Activated CD8-positive, alpha-beta memory T cell treated with anti-CD3 and anti-CD28 coated beads, Interleukin-2, amount 50 U/mL, for 24 hours (primary cell): Measurements from ENCODE around the gene TEX50.
"Not testable (repeated sequence)": the region's sequence is repeated elsewhere in the genome, so short reads cannot be mapped to it uniquely, and the experiment has no call there.

Source experiments
- DNase-seq: peaks from one replicate; pipeline ENCODE4 v3.0.0-alpha.2; 2020; ENCODE audit errors: extremely low read depth

TEX50 gene, protein sequence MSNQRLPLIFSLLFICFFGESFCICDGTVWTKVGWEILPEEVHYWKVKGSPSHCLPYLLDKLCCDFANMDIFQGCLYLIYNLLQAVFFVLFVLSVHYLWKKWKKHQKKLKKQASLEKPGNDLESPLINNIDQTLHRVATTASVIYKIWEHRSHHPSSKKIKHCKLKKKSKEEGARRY

DNA sequence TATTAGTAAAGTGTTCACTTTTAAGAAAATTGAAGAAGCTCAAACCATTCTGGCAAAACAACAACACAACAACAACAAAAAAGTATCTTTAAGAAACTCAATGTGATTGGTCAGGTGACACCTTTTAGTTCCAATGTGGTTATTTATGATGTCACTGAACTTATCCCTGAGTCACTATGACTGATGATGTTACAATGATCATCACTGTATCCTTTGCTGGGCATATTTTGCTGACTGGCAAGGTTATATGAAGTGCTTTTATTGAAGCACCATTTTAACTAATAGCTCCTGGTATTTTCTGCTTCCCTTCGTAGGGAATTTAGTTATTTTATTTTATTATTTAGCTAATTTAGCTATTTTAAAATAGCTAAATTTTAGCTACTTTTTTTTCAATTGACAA, at the start of gene TEX50:
TSS of gene TEX50 (plus strand) at position 223 of the 400 bp plus-strand sequence. CDS start 184 bp downstream, outside the sequence.
- DNase-seq: no peak

- no peak for DNase-seq
These were observed 44.6 kb upstream of the TEX50 start for GRCh38 chr1:173590557-173590956.

GRCh38 chr1:173591138-173591537, 44.0 kb upstream of the TEX50 start:
- not testable (repeated sequence) for DNase-seq

DNA sequence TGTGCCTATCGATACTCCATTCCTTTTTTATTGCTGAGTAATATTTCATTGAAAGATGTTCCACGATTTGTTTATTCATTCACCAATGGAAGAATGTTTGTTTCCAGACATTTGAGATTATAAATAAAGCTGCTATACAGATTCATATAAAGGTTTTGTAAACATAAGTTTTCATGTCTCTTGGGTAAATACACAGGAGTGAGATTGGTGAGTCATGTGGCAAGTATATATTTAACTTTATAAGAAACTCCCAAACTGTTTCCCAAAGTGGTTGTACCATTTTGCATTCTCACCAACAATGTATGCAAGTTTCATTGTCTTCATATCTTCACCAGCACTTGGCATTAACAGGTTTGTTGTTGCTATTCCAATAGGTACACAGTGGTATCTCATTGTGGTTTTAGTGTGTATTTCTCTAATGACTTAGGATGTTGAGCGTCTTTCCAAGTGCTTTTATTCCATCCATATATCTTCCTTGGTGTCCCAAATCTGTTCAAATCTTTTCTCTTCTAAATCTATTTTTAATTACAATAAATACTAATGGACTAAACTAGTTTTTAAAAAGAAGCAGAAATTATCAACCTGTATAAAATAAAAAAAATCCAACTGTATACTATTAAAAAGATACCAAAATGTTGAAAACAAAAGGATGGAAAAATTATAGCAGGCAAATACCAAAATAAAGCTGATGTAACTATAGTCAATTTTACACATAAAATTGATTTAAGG, 38.9 kb upstream of the TEX50 start:
- no peak for DNase-seq

- DNase-seq: no peak
These were observed 33.5 kb upstream of the TEX50 start for GRCh38 chr1:173601588-173601987.

- no peak for DNase-seq
These were observed 32.0 kb upstream of the TEX50 start, which contains the start of gene SLC9C2 for GRCh38 chr1:173603056-173603591. TSS of gene SLC9C2 (minus strand) at chr1:173603072. CDS start at chr1:173601776, 1,296 bp downstream.

GRCh38 chr1:173608503-173609216, 26.5 kb upstream of the TEX50 start:
- DNase-seq: no peak

DNA sequence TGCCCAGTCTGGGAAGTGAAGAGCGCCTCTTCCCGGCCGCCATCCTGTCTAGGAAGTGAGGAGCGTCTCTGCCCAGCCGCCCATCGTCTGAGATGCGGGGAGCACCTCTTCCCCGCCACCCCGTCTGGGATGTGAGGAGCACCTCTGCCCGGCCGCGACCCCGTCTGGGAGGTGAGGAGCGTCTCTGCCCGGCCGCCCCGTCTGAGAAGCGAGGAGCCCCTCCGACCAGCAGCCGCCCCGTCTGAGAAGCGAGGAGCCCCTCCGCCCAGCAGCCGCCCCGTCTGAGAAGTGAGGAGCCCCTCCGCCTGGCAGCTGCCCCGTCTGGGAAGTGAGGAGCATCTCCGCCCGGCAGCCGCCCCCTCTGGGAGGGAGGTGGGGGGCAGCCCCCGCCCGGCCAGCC, 22.1 kb upstream of the TEX50 start:
- not testable (repeated sequence) for DNase-seq

- no peak for DNase-seq
These were observed 18.3 kb upstream of the TEX50 start for GRCh38 chr1:173616859-173617258.

GRCh38 chr1:173627269-173627668, 7.9 kb upstream of the TEX50 start:
- DNase-seq: no peak

DNA sequence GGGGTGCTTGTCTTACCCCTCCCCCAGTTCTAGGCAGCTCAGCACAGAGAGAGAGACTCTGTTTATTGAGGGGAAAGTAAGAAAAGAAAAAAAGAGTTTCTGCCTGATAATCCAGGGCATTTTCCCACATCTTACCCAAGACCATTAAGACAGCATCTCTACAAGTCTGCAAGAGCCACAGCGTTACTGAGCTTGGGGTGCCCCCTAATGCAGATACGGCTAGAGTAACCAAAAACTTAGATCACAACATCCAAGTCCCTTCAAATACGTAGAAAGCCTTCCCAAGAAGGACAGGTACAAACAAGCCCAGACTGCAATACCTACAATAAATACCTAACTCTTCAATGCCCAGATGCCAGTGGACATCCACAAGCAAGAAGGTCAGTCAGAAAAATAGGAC, 6.2 kb upstream of the TEX50 start:
- no peak for DNase-seq

DNA sequence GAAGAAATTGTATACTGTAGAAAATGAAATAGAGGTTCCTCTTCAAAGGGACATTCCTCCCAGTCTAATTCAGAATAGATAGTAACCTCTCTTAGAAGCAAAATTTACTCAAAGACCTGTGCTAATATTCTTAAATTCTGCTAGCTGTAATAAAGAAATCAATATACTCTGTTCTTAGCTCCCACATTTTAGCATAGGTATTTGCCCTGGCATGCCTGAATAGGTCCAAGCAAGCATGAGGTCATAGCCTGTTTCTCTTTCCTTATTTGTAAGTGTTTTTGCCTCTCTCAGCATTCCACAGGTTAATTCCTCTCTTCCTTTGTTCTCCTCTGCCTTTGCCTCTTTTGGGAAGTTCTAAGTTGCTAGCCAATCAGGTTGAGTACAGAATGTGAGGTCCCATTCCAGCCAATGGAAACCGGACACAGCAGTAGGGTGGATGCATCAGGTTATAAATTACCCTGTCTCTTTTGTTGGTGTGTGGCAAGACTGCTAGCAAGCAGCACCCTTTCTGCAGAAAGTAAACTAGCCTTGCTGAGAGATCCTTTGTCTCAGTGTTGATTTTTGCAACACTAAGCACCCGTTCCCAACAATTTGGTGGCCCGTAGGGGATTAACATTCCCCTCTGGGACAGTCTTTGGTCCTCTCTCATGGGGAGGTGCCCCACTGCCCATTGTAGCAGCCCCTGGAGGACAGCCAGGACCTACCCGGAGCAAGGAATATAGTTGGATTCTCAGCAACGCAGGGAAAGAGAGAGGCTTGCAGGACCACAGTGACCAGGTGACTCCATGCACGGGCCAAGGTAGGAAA, 2.3 kb downstream of the TEX50 start:
- DNase-seq: not testable (repeated sequence)

DNA sequence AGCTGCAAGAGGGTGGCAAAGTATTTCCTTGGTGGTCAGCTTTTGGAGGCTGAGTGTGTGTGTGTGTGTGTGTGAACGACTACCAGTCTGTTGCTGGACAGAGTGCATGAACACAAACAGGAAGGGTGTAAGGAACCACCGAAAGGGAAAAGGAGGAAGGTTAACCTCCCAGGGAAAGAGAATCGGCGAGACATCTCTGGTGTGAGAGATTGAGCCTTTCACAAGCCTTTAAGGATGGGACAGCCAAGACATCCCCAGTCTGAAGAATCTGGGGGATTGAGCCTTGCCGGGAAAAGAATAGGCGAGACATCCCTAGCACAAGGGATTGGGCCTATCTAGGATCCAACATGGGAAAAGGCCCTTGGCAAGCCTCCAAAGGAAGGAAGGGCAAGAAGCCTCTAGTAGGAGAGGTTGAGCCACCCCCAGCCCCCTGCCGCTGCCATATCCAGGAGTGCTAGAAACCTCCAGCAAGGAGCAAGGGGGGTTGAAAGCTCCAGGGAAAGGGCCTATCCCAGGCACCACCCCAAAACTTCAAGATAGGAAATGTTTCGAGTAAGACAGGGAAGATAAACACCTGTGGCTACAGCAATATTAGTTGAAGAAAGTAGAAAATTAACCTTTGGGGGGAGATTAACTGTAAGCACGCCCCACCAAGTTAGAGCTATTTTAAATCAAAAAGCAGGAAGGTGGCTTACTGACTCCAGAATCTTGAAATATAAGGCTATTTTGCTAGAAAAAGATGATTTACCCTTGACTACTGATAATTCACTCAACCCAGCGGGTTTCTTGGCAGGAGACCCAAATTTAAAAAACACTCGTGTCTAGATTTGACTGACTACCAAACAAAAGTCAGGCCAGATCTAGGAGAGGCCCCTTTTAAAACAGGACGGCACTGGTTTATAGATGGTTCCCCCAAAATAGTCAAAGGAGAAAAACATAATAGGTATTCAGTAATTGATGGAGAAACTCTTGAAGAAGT, 3.2 kb downstream of the TEX50 start:
- DNase-seq: no peak

GRCh38 chr1:173639102-173639501, 4.0 kb downstream of the TEX50 start:
- no peak for DNase-seq

DNA sequence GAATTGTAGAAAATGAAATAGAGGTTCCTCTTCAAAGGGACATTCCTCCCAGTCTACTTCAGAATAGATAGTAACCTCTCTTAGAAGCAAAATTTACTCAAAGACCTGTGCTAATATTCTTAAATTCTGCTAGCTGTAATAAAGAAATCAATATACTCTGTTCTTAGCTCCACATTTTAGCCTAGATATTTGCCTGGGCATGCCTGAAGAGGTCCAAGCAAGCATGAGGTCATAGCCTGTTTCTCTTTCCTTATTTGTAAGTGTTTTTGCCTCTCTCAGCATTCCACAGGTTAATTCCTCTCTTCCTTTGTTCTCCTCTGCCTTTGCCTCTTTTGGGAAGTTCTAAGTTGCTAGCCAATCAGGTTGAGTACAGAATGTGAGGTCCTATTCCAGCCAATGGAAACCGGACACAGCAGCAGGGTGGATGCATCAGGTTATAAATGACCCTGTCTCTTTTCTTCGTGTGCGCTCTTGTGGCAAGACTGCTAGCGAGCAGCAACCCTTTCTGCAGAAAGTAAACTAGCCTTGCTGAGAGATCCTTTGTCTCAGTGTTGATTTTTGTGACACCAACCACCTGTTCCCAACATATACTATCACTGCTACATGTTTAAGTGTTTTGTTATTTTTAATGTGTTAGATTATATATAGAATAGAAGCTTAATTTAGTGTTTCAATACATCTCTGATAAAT, 7.5 kb downstream of the TEX50 start:
- DNase-seq: not testable (repeated sequence)

DNA sequence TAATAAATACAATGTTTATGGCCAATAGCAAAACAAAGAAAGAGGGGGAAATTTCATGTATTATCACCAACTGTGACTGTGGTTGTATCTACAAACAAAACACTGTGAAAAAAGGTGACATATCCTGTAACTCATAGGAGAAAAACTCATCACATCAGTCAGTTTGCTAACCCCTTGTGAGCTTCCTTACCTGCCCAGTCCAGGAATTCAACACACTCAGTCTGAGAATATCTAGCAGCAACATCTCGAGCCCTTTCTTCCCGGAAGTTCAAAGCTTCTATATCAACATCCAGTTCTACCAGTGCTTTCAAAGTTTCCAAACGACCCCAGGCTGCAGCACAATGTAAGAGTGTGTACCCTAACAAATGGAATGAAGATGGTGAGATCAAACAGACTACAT, 11.5 kb downstream of the TEX50 start:
- no peak for DNase-seq

- no peak for DNase-seq
These were observed 13.9 kb downstream of the TEX50 start for GRCh38 chr1:173648880-173649605.

DNA sequence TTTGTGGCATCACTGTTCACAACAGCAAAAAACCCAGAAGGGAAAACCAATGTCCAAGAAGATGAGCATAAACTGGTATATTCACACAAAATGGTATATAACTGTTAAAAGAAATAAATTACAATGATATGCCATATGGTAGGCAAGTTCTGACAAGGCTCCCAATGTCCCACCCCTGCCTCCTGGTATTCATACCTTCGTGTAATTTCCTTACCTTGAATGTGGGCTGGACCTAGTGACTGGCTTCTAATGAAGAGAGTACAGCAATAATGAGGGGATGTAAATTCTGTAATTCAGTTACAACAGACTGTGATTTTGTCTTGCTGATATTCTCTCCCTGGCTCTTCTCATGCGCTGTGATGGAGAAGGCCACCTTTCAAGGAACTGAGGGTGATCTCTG, 25.2 kb downstream of the TEX50 start:
- DNase-seq: no peak

- DNase-seq: no peak
These were observed 26.1 kb downstream of the TEX50 start for GRCh38 chr1:173661271-173661670.
